Inferior parietal cortex (tissue), 1 donor: ENCODE data around the gene SELENON.
"Not testable (repeated sequence)": the region's sequence is repeated elsewhere in the genome, so short reads cannot be mapped to it uniquely, and the experiment has no call there.

Source experiments
- DNase-seq: peaks from one replicate; pipeline ENCODE4 v3.0.0-alpha.2; 2016; ENCODE audit errors: extremely low spot score

The SELENON gene

DNA sequence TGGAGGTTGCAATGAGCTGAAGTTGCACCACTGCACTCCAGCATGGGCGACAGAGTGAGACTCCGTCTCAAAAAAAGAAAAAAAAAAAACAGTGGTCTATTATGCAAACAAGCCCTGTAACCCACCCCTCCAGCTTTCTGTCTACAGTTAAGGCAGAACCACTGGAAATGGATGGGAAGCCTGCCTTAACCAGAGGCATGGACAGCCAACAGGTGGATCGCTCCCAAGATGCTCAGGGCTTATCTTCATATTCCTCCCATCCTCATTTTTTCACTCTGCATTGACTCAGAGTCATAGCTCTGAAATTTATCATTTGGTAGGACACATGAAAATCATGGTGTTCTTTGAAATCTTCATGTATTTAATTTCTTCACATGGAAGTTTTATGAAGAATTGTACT lies 28.5 kb downstream of the SELENON start:
- no peak for DNase-seq

DNA sequence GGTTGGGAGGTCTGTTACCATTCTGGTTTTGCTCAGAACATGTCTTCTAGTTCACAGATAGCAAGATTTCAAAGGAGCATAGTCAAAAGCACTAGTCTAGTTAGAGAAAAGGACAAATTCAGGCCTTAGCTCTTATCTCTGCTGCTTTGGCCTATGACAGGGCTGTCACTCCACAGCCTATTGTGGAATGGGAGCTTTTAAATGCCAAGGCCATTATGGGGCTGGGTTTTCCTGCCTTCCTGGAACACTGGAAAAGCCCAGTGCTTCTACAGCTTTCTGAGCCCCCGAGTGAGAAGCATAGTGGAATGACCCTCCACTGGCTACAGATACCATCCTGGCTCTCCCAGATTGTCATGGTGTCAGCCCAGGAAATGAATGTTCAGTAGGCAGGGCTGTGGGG lies 29.1 kb downstream of the SELENON start:
- DNase-seq = no peak

DNA sequence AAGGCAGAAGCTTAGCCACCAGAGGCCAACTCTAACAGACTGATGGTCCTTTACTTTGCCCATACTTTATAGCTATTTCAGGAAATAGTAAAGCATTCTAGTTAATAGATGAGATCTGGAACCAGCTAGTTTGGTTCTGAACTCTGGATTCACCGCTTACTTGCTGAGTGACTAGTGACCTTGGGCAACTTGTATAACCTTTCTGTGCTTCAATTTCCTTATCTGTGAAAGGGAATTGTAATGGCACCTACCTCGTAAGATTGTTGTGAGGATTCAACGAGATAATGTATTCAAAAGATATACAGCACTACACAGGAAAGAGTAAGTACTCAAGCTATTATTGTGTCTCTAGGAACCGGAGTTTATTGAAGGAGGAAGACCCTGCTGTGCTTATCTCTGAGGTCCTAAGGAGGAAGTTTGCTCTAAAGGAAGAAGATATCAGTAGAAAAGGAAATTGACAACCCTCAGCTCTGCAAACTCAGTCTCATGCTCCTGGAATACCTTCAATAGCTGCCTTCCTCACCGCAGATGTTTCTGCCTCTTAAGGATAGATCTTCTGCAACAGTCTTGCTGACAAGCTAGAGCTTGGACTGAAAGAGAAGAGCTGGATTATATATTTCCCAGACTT lies 31.7 kb downstream of the SELENON start:
- DNase-seq = no peak

DNA sequence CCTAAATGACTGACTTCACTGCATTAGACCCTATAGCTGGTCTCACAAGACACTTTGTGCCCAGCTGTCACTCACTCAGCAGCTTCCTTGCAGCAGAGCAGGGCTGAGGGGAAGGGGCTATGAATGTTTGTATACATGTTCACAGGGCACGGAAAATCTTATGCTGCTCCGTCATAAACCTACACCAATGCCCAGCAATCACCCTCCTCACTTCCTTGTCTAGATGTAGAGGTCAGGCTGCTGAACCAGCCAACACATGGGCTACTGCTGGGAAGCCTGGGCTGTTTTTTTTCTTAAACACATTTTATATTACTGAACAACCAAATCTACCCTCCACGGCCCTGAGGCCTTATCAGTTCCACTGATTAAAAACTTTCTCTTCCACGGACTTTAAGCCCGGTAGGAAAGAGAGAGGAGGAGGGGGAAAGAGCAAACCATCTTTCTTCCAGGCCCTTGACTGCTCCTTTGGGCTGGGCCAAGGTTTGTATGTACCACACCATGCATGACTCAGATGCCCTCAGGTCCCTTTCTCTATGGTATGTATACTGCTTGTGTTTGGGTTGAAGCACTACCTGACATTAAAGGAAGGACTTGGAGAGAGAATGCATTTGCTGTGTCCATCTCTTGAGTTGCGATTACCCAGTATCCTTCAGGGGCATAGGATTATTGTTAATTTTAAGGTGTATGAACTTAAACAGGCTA lies 32.5 kb downstream of the SELENON start:
- DNase-seq = no peak

DNA sequence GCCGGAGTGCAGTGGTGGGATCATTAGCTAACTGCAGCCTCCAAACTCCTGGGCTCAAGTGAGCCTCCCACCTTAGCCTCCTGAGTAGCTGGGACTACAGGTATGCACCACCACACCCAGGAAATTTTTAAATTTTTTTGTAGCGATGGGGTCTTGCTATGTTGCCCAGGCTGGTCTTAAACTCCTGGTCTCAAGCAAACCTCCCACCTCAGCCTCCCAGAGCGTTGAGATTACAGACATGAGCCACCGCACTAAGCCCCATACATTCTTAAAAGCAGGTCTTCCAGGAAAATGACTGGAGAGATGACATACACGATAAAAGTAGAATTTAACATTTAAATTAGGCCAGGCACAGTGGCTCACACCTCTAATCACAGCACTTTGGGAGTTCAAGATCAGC lies 33.2 kb downstream of the SELENON start:
- DNase-seq = no peak

DNA sequence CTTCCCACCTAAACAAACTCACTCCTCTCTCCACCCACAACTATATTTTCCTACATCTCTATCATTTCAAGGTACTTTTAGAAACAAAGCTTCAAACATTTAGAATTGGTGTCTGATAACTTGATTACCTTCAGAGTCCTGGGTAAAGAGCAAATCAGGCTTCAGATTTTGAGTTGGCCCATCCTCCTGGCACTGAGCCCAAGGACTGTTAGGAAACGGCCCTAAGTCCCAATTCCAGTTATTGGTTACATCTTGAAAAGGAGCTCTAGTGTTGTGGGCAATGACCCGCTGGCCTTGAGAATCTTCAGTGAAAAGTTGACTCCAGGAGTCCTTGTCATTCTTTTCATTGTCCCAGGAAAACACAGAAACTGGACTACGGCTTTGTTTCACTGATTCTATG lies 34.9 kb downstream of the SELENON start:
- no peak for DNase-seq

DNA sequence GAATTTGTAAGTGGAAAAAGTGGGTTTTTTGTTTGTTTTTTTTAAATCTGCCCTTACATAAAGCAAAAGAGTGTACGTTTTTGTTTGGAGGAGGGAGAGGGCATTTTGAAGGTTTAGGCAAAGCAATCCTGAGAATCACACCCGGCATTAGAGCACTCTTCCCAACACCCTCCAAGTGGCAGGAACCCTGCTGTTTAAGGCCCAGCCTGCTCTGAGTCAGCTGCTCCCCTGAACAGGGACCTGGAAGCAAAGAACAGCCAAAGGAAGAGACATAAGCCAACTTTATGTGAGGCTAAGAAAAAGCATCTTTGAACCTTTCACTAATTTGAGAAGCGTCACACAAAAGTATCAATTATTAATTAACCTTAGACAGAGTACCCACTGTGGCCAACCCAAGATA lies 36.7 kb downstream of the SELENON start:
- no peak for DNase-seq

DNA sequence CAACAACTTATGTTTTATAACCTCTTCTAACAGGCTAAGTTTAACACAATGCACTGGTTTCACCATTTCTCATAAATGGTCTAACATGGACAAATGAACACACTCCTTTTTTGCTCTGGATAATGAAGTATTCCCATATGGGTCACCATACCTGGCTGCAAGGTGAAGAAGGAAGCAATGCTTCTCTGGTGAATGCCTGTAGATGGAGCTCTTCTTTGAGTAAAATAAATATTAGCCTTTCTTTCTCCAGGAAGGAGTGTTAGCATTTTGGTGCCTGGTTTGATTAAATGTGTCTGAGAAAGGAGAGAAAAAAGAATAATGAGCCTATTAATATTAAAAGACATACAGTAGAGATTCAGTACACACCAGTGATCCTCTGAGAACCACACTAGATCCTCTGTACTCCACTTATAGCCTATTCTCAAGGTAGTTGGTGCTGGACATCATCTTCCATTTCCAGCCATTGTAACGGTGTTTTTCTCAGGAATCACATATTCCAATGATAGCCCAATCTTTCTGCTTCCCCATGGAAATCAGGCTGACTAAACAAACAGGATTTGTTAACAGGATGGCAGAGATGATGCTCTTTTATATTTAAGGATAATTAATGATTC lies 37.4 kb downstream of the SELENON start:
- DNase-seq = no peak

DNA sequence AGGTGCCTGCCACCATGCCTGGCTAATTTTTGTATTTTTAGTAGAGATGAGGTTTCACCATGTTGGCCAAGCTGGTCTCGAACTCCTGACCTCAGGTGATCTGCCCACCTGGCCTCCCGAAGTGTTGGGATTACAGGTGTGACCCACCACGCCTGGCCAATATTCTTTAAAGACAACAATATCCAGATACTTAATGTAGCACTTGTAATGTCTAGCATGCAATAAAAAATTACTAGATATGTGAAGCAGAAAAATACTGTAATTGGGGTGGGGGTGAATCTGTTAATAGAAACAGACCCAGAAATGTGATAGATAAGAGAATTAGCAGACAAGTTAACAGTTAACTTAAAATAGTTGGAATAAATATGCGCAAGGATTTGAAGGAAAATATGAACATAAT lies 39.8 kb downstream of the SELENON start:
- not testable (repeated sequence) for DNase-seq

DNA sequence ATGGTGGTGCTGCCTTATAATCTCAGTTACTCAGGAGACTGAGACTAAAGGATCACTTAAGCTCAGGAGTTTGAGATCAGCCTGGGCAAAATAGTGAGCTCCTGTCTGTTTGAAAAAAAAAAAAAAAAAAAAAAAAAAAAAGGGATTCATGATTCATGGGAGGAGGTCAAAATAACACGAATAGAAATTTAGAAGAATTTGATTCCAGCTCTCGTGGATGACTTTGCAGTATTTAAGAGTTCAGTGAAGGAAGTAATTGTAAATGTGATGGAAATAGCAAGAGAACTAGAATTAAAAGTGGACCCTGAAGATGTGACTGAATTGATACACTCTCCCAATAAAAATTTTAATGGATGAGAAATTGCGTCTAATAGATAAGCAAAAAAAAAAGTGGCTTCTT lies 43.5 kb downstream of the SELENON start:
- DNase-seq = no peak

DNA sequence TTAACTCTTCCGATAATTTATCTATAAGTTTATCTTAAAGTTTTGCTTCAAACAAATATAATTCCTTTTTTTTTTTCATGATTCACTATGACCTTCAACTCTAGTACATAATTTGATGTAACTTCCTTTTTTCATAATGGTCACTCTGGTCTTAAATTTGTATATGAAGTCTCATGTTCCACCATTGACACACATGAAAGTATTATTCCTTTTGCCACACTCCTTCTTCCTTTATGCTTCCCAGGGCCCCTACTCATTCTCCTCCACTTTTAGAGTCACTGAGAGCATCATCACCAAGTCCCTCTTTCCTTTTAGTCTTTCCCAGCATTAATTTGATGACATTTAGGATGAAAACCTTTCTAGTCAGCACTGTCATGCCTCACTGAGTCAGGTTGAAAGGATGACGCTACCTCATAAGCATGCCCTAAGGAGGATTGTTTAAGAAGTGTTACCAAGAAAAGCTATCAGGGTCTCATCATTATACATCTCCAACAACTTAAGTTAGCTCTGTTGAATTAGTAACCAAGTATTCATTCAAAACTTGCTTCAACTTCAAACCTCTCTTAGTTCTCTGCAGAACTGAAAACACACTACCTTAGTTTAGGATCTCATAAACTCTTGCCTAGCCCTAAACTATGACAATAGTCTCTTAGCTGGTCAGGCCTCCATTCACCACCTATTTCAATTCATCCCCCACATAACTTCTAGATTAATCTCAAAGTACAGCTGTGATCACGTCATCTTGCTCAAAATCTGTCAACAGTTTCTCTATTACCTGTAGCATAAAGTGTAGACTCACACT lies 44.7 kb downstream of the SELENON start:
- DNase-seq = no peak

DNA sequence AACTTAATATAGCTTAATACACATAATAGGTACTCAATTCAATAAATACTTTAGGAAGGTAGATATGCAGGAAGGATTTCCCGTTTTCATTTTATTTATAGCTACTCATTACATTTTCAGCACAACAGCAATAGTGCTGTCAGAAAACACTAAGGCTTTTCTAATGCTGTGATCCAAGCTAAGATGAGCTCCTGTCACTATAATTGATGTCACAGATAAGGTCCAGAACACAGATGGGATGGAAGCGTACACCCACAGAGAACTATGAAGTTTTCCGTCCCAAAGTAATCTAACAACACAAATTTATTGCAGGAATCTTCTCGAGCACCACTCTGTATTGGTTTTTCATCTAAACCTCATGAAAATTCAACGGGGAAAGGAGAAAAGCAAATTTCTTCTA lies 45.7 kb downstream of the SELENON start:
- no peak for DNase-seq

DNA sequence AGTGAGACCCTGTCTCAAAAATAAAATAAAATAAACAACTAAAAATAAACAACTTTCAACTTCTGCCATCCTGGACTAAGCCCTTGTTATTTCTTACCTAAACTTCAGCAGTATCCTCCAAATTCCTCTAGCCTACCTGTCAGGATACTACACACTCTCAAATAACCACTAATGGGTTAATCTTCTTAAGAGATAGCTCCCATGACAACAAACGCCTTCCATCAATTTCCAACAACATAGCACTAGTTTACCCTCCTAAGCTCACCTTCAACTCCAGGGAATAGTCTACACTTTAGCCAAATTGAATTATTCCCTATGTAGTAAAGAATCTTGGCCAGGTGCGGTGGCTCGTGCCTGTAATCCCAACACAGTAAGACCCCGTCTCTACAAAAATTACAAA lies 47.9 kb downstream of the SELENON start:
- no peak for DNase-seq

DNA sequence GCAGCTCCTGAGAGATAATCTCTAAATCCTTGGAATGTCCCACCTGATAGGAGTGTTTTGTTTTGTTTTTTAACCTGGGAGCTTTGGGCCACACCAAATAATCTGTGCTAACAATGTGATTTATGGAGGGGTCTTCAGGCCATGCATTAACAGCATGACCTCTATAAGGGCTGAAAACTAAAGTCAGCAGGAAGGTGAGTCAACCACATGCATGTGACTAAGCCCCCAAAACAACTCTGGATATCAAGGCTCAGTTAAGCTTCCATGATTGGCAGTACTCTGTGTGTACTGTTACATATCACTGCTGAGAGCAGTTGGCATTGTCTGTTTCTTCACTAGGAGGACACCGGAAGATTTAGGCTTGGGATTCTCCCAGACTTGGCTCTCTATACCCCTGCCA lies 48.5 kb downstream of the SELENON start:
- no peak for DNase-seq

DNA sequence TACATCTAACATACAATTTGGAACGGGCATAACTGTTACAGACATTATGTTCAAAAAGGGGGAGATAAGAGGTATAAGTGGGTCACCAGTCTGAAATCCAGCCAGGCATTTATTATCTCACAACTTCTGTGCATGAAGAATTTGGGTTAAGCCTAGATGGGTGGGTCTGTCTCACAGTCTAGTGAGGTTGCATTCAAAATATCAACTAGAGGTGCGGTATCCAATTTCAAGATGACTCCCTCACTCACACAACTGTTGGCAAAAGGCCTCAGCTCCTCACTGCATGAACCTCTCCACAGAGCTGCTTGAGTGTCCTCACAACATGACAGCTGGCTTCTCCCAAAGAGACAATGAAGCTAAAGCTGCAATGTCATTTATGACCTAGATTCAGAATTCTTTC lies 54.6 kb downstream of the SELENON start:
- DNase-seq = no peak

DNA sequence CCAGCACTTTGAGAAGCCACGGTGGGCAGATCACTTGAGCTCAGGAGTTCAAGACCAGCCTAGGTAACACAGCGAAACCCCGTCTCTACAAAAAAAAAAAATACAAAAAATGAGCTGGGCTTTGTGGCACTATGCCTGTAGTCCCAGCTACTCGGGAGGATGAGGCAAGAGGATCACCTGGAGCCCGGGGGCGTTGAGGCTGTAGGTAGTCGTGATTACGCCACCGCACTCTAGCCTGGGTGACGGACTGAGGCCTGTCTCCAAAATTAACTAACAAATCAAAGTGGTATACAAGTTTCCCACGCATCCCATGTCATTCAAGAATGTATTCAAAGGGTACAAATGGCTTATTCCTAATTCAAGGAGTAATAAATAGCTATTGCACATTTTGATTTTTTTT lies 56.9 kb downstream of the SELENON start:
- DNase-seq = no peak

DNA sequence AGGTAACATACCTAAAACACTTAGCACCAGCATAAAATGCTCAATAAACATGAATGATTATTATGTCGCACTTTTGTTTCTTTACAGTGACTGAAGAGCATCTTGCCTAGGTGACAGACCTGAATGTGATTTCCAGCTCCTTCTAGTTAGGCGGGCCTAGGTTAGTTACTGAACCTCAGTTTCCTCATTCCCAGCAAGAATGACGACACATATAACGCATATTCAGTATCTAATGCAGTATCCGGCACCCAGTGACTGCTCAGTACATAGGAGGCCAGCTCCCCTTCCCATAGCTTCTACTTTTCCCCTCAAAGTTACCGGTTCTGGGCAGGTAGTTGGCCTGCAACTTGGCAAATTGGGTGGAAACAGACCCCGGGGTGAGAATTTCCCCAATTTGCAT lies 58.5 kb downstream of the SELENON start:
- no peak for DNase-seq

DNA sequence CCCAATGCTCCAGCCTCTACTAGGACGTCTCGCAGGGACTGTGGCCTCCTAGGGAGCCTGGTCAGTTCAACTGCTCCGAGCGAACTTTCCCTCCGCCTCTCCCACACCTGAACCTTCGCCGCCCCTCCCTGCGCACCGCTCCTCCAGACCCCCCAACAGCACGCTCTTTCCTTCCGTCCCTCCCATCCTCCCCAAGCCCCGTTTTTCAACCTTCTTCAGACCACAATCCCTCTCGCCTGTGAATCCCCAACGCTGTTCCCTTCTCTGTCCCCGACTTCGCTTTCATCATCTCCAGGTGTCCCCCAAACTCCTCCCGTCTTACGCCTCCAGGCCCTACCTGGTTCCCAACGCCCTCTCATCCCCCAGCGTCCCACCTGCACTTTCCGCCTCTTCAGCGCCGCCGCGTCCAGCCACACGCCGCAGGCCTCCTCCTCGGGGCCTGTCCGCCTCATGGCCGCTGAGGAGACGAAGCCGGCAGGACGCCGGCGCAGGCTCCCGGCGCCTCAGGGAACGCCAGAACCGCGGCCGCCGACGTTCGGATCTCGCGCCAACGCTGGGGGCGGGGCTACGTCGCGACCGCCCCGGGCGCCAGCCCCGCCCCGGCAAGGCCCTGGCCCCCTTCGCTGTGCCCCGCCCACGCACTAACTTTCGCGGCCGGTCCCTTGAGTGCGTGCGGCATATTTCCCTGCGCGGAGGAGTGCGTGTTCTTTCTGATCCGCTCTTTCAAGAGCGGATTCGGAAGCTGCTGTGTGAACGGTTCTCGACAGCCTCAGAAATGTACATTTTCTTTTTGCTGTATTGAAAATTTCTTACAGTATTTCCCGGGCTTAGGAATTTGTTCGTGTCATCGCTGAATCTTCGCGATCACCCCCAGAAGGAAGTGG lies 59.2 kb downstream of the SELENON start, which contains the start of gene AUNIP:
TSS of gene AUNIP (minus strand) at position 552 of the 884 bp plus-strand sequence. CDS start at position 452, 100 bp downstream.
- DNase-seq = peak; percentile 81

DNA sequence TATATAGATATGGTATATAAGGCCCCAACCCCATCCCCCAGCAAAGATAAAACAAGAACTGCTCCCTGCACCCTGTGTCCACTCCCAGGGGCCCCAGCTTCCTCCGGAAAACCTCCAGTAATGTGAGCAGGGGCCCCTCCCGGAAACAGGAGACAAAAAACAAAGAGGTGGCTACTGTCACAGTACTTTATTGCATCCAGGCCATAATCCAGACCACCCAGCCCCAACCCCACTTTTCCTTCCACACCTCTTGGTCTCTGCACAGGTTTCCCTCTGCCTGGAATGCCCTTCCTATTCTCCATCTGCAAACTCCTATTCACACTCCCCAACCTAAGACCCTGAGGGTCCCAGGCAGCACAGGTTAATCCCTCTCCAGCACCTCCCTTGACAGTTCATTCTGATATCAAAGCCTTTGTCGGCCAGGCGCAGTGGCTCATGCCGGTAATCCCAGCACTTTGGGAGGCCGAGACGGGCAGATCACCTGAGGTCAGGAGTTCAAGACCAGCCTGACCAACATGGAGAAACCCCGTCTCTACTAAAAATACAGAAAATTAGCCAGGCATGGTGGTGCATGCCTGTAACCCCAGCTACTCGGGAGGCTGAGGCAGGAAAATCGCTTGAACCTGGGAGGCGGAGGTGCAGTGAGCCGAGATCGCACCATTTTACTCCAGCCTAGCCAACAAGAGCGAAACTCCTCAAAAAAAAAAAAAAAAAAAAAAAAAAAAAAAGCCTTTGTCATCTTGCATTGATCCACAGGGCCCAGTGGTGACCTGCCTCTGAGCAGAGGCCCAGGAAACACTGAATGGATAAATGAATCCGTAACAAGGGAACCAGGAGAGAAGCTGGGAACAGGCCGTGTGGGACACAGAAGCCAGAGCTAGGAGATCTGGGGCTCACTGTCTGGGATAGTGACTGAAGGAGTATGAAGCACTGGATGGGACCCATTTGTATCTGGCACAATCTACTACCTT lies 61.6 kb downstream of the SELENON start:
- DNase-seq = no peak

DNA sequence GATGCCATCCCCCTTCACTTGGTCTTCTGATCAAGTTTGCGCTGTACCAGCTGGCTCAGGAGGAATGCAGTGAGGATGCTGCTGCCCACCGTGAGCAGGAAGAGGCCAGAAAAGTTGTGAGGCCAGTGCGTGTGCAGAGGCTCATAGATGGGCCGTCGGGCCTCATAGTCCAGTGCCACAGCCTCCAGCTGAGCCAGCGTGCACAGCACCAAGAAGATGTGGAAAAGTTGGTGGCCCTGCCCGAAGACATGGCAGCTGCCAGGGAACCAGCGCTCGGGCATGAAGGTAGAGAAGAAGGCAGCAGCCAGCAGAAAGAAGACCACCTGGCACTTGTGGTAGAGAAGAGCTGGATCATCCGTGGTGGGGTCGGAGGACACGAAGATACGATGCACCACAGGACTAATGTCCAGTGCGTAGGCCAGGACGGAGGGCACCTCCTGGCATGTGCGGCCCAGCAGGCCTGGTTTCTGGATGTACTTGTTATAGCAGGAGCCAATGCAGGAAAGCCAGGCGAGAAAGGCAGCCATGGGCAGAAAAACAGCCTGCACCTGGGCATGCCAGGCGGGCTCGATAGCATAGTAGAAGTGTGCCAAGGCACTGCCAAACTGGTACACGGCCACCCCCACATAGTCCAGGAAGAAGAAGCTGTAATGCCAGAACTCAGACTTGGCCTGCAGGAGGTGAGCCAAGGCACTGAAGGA lies 62.9 kb downstream of the SELENON start:
- no peak for DNase-seq
